ENCODE results near the gene MYADM.

DNA sequence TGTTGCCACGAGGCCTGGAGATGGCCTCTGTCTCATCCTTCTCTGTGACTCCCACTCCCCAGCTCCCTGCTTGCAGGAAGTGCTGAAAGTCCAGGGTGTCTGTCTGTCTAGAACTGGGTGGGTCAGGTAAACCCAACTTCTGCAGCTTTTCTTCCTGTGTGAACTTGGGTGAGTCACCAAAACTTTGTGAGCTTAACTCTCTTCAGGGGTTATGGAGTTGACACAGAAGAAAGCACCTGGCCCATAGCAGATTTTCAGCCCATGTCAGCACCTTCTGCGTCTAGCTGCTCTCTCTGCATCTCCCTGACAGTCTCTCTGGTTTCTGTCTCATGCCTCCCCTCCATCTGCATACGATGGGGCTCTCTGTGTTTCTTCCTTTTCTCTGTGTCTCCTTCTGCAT, 37.2 kb downstream of the MYADM start:
- TF ChIP-seq, protein P1, sequence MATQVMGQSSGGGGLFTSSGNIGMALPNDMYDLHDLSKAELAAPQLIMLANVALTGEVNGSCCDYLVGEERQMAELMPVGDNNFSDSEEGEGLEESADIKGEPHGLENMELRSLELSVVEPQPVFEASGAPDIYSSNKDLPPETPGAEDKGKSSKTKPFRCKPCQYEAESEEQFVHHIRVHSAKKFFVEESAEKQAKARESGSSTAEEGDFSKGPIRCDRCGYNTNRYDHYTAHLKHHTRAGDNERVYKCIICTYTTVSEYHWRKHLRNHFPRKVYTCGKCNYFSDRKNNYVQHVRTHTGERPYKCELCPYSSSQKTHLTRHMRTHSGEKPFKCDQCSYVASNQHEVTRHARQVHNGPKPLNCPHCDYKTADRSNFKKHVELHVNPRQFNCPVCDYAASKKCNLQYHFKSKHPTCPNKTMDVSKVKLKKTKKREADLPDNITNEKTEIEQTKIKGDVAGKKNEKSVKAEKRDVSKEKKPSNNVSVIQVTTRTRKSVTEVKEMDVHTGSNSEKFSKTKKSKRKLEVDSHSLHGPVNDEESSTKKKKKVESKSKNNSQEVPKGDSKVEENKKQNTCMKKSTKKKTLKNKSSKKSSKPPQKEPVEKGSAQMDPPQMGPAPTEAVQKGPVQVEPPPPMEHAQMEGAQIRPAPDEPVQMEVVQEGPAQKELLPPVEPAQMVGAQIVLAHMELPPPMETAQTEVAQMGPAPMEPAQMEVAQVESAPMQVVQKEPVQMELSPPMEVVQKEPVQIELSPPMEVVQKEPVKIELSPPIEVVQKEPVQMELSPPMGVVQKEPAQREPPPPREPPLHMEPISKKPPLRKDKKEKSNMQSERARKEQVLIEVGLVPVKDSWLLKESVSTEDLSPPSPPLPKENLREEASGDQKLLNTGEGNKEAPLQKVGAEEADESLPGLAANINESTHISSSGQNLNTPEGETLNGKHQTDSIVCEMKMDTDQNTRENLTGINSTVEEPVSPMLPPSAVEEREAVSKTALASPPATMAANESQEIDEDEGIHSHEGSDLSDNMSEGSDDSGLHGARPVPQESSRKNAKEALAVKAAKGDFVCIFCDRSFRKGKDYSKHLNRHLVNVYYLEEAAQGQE (tag by site-specific recombination; IDR thresholded peaks at IDR 0.05) = no peak
- TF ChIP-seq ZNF146 (tag by site-specific recombination; IDR thresholded peaks at IDR 0.05) (no peak), ZNF747 (tag by site-specific recombination; IDR thresholded peaks at IDR 0.05) (no peak), ZNF585B (tag by site-specific recombination; IDR thresholded peaks at IDR 0.05) (no peak), TCF7L2 (IDR thresholded peaks at IDR 0.05; ENCODE audit: borderline replicate concordance, low read depth, low read length) (no peak), ZNF274 (IDR thresholded peaks at IDR 0.05; ENCODE audit: low read length) (no peak), ZNF274 (tag by site-specific recombination; IDR thresholded peaks at IDR 0.05; ENCODE audit: borderline replicate concordance) (no peak), ZNF114 (tag by site-specific recombination; IDR thresholded peaks at IDR 0.05) (no peak), ZNF600 (tag by site-specific recombination; IDR thresholded peaks at IDR 0.05) (no peak), KLF16 (tag by site-specific recombination; IDR thresholded peaks at IDR 0.05) (no peak)
- TF ChIP-seq, protein P2, sequence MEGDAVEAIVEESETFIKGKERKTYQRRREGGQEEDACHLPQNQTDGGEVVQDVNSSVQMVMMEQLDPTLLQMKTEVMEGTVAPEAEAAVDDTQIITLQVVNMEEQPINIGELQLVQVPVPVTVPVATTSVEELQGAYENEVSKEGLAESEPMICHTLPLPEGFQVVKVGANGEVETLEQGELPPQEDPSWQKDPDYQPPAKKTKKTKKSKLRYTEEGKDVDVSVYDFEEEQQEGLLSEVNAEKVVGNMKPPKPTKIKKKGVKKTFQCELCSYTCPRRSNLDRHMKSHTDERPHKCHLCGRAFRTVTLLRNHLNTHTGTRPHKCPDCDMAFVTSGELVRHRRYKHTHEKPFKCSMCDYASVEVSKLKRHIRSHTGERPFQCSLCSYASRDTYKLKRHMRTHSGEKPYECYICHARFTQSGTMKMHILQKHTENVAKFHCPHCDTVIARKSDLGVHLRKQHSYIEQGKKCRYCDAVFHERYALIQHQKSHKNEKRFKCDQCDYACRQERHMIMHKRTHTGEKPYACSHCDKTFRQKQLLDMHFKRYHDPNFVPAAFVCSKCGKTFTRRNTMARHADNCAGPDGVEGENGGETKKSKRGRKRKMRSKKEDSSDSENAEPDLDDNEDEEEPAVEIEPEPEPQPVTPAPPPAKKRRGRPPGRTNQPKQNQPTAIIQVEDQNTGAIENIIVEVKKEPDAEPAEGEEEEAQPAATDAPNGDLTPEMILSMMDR (tag by site-specific recombination; IDR thresholded peaks at IDR 0.05) = no peak
